Body of pancreas (tissue), 4 donors: ENCODE results near the gene PINLYP.

Experiments
- CTCF ChIP-seq, 7 experiments: fragments of 450-650 bp in 4 of 7; fragments of 200-600 bp in 3 of 7; sonication (generic) in 3 of 7; IDR thresholded peaks; one replicate each; pipeline ENCODE4 v1.5.1; 2016 to 2019; ENCODE audit warnings: antibody characterized with exemption in 7 of 7
- POLR2A ChIP-seq, 3 donors: fragments of 450-650 bp; IDR thresholded peaks; one replicate each; pipeline ENCODE4 v1.6.1; 2016; ENCODE audit warnings: antibody characterized with exemption in 3 of 3, mild to moderate bottlenecking in 2 of 3

- TF ChIP-seq POLR2A (IDR thresholded peaks at IDR 0.05) (no peak), CTCF (IDR thresholded peaks at IDR 0.05) (no peak)
Observed at GRCh38 chr19:43532571-43532961, 43.0 kb upstream of the PINLYP start.
